Right lobe of liver (tissue), 4 donors: ENCODE results near the gene ADGRL3.

Source experiments
- CTCF ChIP-seq, 4 donors: fragments of 200-600 bp in 3 of 4; fragments of 450-650 bp in 1 of 4; IDR thresholded peaks; one replicate each; pipeline versions ENCODE4 v1.5.1 to v1.8.0; 2016 to 2022; ENCODE audit warnings: antibody characterized with exemption in 4 of 4, mild to moderate bottlenecking in 2 of 4
- POLR2A ChIP-seq: fragments of 450-650 bp; IDR thresholded peaks from one replicate; pipeline ENCODE4 v1.6.1; 2017; ENCODE audit warnings: antibody characterized with exemption, mild to moderate bottlenecking
- donor health status: DM: no; HTN: no; CAD: no.
- donor health status: DM: no; HTN: no; CAD: no.
- donor health status: DM: no; HTN: yes; CAD: no.

GRCh38 chr4:61648264-61648663, 448.1 kb downstream of the ADGRL3 start:
- TF ChIP-seq CTCF (IDR thresholded peaks at IDR 0.05) (no peak), POLR2A (no peak)
